Tibial nerve (tissue), 4 donors: ENCODE results near the gene STON1.

ENCODE experiments used
- CTCF ChIP-seq, 5 experiments: fragments of 200-600 bp in 3 of 5; fragments of 450-650 bp in 2 of 5; sonication (generic) in 3 of 5; IDR thresholded peaks; one replicate each; pipeline ENCODE4 v1.5.1; 2016 to 2019; ENCODE audit warnings: antibody characterized with exemption in 5 of 5, mild to moderate bottlenecking in 3 of 5, moderate library complexity in 2 of 5
- EP300 ChIP-seq, 2 donors: sonication (generic); formaldehyde crosslinking; IDR thresholded peaks; one replicate each; pipeline ENCODE4 v1.6.1; 2017; ENCODE audit warnings: antibody characterized with exemption in 2 of 2, mild to moderate bottlenecking in 1 of 2
- POLR2A ChIP-seq, 2 donors: fragments of 450-650 bp; IDR thresholded peaks; one replicate each; pipeline ENCODE4 v1.6.1; 2017; ENCODE audit warnings: antibody characterized with exemption in 2 of 2, mild to moderate bottlenecking in 2 of 2, moderate library complexity in 2 of 2

GRCh38 chr2:48578313-48578712, 48.4 kb downstream of the STON1 start:
- TF ChIP-seq POLR2A (IDR thresholded peaks at IDR 0.05) (no peak), CTCF (IDR thresholded peaks at IDR 0.05) (no peak), EP300 (IDR thresholded peaks at IDR 0.05) (no peak)
